GM12892 (cell line): ENCODE measurements around the gene ROR1.

Experiments used
- POLR2A ChIP-seq: IDR thresholded peaks from 2 replicates; pipeline ENCODE4 v1.6.1; 2011; ENCODE audit warnings: low read depth, low read length, control low read depth
- TAF1 ChIP-seq: IDR thresholded peaks from 2 replicates; pipeline ENCODE4 v1.6.1; 2011; ENCODE audit warnings: low read depth, mild to moderate bottlenecking, control low read depth, low read length, borderline replicate concordance

GRCh38 chr1:63922848-63923247 is 149.0 kb downstream of the ROR1 start:
- TF ChIP-seq POLR2A: no peak
- no peak for TF ChIP-seq TAF1
